CD4-positive, alpha-beta T cell treated with Interleukin-12 subunit alpha and Interleukin-12 subunit beta, for 1 hour (primary cell): ENCODE data around the gene NFIX.
"Not testable (repeated sequence)": the region's sequence is repeated elsewhere in the genome, so short reads cannot be mapped to it uniquely, and the experiment has no call there.

Experiments
- DNase-seq: peaks from one replicate; pipeline ENCODE4 v3.0.0-alpha.2; 2020

Gene NFIX

DNA sequence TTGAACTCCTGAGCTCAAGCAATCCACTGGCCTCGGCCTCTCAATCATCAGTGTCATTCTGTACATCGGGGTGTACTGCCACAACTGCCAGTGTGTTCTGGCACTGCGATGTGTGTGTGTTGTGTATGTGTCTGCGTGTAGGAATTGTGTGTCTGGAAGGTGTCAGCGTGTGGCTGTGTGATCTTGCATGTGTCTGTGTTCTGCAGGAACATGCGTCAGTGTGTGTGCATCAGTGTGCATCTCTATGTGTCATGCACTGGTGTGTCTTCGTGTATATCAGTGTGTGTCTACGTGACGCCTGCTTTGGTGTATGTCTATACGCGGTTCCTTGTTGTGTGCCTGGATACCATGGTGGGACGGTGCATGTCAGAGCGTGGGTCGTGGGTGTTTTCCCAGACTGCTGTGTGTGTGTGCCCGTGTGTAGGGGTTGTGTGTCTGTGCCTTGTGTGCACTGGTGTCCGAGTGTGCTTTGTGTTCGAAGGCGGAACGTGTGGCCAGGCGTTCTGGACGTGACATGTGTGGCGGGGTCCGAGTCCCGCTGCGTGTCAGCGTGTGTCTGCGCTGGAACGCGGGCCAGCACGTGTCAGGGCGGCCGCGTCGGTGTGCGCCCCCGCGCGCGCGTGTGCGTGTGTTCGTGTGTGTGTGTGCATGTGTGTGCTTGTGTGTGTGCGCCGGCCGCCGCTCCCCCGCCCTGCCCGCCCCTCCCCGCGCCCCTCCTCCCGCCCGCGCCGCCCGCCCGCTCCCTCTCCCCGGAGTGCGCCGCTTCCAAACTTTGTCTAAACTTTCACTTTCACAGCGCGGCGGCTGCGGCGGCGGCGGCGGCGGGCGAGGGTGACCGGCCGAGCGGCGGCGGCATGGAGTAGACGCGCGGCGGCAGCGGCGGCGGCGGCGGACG is at the start of gene NFIX:
TSS of gene NFIX (plus strand) at position 775 of the 895 bp plus-strand sequence. CDS start 363 bp downstream, outside the sequence.
- DNase-seq, result peak; percentile 72

DNA sequence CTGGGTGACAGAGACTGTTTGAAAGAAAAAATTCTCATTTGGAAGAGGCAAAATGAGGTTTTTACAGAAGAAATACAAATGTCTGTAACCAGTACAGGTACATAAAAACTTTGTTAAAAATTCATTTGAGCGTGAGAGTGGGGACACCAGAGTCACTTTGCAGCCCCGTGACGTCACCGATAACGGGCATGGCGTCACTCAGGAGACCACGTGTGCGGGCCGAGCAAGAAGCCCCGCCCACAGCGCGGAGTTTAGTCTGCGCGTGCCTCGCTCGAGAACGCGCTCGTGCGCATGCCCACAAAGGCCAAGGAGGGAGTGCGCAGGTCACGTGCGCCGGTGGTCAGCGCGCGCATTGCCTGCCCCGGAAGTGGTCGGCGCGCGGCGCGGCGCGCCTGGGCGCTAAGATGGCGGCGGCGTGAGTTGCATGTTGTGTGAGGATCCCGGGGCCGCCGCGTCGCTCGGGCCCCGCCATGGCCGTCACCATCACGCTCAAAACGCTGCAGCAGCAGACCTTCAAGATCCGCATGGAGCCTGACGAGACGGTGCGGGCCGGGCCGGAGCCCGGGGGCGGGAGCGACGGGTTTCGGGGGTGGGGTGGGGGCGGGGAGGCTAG is 49.7 kb upstream of the NFIX start, which contains the start of gene RAD23A:
TSS of gene RAD23A (plus strand) at position 384 of the 613 bp plus-strand sequence. CDS start at position 471, 87 bp downstream.
- DNase-seq, result peak; percentile 99

DNA sequence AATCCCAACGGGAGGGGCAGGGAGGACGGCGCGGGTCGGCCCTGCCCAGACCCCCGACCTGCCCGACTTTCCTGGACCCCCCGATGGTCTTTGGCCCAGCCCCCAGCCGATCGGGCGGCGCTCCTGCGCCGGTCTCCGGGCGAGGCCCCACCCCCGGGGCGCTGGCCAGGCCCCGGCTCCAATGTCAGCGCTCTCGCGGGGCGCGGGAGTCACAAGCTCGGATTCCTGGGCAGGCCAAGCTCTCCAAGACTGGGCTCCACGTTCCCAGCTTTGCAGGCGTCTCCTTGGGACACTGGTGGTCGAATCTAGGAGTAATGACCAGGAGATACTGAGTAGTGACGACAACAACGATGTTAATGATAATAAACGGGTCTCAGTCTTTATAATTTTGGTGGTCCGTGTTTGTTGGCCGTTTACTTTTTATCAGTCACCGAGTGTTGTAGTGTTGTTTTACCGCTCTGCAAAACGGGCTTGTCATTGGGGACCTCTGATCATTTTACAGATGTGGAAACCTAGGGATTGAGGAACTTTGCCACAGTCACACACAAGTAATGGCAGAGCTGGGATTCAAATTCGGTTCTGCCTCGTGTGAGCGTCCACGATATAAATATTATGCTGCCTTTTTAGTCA is 49.1 kb upstream of the NFIX start:
- DNase-seq, result peak; percentile 52

DNA sequence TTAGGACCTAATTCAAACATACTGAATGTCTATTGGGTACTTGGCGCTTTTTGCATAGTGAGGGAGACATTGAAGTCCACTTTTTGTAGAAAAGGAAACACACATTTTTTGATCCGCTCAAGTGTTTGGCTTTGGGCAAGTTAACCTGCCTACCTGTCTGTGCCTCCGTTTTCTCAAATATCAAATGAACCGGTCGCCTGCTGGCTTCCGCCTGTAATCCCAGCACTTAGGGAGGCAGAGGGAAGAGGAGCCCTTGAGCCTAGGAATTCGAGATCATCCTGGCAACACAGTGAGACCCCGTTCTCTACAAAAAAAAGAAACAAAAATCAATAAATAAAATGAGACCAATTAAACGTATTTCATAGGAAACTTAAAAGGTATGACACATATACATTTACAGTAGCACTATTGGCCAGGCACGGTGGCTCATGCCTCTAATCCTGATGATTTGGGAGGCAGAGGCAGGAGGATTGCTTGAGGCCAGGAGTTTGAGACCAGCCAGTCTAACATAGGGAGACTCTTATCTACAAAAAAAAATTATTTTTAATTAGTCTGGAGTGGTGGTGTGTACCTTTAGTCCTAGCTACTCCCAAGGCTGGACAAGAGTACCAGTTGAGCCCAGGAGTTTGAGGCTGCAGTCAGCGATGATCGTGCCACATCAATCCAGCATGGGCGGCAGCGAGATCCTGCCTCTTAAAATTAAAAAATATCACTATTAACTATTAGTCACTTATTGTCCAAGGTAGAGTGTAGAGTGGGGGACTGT is 48.4 kb upstream of the NFIX start:
- no peak for DNase-seq

DNA sequence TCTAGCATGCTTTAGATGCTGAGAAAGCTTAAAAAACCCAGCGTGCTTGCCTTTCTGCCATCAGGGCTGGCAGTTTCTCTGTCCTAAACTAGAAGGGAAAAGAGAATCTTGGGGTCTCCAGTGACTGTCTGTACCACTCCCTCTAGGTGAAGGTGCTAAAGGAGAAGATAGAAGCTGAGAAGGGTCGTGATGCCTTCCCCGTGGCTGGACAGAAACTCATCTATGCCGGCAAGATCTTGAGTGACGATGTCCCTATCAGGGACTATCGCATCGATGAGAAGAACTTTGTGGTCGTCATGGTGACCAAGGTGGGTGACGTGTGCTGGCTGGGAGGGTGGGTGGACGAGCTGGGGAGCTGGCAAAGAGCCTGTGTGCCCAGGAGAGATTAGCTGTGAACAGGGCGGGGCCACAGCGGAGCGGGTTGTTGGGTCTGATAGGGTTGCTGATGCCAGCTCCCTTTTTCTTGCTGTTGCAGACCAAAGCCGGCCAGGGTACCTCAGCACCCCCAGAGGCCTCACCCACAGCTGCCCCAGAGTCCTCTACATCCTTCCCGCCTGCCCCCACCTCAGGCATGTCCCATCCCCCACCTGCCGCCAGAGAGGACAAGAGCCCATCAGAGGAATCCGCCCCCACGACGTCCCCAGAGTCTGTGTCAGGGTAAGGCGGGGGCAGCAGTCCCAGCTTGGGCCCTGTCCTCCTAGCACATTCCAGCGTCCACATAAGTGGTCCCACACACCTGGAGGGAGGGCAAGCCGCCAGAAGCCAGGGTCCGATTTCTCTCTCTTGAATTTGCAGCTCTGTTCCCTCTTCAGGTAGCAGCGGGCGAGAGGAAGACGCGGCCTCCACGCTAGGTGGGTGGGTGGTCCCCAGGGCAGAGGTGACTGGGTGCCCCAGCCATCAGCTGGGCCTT is 47.3 kb upstream of the NFIX start:
- no peak for DNase-seq

DNA sequence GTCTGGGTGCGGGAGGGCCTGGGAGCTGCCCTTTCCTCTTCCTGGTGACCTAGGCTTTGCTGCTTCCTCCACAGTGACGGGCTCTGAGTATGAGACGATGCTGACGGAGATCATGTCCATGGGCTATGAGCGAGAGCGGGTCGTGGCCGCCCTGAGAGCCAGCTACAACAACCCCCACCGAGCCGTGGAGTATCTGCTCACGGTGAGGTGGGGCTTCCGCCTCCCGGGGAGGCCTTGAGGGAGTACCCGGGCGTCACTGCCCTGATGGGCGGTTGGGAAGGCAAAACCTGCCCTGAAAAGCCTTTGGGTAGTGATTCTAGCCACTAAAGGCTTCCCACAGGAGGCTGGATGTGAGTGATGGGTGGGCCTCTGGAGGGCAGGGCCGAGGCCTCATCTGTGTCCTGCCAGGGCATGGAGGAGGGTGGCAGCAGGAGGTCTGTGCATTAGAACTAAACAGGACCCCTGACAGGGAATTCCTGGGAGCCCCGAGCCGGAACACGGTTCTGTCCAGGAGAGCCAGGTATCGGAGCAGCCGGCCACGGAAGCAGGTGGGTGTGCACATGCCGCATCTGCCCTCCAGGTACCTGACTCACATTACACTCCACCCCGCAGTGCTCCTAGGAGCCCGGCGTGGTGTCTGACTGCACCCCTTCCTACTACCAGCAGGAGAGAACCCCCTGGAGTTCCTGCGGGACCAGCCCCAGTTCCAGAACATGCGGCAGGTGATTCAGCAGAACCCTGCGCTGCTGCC is 46.5 kb upstream of the NFIX start:
- no peak for DNase-seq

DNA sequence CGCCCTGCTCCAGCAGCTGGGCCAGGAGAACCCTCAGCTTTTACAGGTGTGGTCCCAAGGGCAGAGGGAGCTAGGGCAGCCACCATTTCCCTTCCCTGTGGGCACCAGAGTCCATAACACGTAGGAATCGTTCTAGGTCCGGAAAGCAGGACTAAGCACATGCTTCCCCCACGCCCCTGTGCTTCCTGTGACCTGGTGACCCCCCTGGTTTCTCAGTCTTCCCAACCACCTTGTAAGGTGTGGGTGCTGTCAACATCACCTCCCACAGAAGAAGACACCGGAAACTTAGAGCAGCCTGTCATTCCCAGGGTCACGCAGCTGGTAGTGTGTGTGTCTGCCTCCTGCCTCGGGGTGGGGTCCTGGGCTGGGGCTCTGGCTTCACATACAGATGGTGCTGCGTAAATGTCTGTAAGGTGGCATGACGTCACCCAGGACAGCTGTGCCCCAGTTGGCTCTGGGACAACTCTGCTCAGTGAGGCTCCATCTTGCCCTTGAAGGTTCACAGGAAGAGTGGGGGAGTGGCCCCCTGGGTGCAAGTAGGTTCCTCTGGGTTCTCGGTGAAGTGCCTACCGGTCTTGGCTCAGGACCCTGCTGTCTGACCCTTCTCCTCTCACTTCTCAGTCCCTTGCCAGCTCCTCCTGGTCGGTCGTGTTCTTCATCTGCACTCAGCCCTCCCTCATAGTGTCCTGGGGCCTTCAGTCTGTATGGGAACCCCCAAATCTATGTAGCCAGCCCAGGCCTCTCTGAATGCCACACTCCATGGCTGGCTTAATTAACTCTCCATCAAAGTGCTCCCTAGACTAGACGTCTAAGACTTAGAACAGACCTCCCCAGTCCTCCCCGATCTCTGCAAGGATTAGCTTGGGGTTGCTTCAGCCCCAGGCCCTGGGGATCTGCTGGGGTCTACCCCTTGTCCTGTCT is 45.7 kb upstream of the NFIX start:
- no peak for DNase-seq

DNA sequence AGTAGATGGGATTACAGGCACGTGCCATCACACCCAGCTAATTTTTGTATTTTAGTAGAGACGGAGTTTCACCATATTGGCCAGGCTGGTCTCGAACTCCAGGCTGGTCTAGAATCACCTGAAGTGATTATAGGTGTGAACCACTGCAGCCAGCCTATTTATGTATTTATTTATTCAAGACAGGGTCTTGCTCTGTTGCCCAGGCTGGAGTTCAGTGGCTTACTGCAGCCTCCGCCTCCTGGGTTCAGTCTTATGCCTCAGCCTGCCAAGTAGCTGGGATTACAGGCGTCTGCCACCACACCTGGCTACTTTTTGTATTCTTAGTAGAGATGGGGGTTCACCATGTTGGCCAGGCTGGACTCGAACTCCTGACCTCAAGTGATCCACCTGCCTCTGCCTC is 43.2 kb upstream of the NFIX start:
- not testable (repeated sequence) for DNase-seq

DNA sequence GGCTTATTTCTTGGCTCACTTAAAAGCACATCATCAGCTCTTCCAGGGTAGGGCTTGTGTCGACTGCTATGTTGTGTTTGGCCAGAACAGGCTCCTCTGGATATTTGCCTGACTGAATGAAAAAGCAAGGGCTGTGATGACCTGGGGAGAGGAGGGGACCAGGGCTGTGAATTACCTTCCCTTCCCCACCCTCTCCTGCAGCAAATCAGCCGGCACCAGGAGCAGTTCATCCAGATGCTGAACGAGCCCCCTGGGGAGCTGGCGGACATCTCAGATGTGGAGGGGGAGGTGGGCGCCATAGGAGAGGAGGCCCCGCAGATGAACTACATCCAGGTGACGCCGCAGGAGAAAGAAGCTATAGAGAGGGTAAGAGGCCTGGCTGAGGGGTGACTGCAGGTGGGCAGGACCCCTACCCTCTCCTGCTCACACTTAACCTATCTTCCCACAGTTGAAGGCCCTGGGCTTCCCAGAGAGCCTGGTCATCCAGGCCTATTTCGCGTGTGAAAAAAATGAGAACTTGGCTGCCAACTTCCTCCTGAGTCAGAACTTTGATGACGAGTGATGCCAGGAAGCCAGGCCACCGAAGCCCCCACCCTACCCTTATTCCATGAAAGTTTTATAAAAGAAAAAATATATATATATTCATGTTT is 42.7 kb upstream of the NFIX start:
- DNase-seq, result no peak

DNA sequence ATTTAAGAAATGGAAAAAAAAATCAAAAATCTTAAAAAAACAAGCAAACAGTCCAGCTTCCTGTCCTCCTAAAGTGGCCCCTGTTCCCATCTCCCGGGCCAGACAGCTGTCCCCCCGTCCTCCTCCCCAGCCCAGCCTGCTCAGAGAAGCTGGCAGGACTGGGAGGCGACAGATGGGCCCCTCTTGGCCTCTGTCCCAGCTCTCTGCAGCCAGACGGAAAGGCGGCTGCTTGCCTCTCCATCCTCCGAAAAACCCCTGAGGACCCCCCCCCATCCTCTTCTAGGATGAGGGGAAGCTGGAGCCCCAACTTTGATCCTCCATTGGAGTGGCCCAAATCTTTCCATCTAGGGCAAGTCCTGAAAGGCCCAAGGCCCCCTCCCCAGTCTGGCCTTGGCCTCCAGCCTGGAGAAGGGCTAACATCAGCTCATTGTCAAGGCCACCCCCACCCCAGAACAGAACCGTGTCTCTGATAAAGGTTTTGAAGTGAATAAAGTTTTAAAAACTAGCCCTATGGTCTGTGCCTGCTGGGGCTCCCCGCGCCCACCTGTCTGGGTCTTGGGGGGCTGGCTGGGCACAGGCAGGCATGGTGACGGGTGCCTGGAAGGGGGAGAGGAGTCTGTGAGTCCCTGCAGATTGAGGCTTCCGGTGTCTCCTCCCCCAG is 42.0 kb upstream of the NFIX start:
- DNase-seq, result no peak

DNA sequence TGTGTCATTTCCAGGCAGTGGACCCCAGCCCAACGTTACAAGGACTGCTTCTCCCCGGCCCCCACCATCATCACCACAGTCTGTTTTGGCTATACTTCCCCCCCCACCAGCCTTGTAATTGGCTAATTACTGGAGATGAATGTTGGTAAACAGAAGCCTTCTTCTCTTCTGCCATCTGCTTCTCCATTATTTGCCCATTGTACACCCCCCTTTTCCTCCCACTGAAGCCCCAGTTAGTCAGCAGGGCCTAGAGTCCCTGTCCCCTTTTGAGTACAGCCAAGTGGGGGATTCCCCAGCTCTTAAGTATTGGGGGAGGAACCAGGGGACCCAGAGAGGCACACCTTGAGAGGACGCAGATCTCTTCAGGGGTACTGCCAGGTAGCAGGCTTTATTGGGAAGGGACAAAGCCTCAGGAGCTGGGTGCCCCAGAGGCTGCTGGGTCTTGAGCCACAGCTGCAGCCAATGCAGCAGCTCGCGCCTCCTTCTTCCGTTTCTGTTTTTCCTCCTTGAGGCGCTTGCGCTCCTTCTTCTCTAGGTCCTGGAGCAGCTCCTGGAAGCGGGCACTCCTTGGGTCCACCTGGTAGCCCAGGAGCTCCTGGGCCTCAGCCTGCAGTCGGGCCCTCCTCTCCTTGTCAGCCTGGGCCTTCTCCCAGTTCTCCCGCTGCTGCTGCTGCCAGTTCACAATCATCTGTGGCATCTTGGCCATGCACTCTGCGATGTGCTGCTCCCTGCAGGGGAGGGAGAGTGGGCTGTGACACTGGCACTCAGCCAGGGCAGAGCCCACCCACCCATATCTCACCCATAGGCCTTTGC is 41.3 kb upstream of the NFIX start:
- DNase-seq, result no peak

DNA sequence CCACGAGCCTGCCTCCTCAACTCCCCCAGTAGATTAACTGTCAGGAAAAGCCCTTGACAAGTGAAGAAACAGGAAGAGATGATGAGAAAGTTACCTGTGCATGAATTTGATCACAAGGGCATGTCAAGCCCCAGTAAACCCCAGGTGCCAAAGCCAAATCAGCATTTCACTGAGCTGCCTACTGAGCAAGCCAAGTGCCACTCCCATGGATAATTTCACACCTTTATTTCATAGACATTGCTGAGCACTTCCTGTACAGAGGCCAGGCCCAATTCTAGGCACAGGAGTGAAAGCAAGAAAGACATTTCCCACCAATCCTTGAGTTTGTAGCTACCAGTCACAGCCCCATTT is 40.7 kb upstream of the NFIX start:
- DNase-seq, result no peak

DNA sequence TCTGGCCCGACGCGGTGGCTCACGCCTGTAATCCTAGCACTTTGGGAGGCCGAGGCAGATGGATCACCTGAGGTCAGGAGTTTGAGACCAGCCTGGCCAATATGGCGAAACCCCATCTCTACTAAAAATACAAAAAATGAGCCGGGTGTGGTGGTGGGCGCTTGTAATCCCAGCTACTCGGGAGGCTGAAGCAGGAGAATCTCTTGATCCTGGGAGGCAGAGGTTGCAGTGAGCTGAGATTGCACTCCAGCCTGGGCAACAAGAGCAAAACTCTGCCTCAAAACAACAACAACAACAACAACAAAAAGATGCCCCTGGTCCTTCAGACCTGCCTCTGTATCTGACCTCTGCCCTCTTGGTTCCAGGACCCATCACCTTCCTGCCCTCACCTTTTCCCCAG is 39.7 kb upstream of the NFIX start:
- DNase-seq, result not testable (repeated sequence)

DNA sequence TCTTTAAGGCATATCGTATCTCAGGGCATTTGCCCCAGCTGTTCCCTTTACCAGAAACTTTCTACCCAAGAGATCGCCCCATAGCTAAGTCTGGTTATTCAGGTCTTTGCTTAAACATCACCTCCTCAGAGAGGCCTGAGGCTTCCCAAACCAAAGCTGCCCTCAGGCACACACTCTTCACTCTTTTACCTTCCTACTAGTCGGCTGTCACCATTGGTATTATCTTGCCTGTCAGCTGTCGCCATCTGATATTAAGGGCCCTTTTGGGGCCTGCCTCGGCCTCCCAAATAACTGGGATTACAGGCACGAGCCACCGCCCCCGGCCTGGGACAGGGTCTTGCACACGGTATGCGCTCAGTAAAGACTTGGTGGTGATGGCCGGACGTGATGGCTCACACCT is 39.3 kb upstream of the NFIX start:
- DNase-seq, result no peak

DNA sequence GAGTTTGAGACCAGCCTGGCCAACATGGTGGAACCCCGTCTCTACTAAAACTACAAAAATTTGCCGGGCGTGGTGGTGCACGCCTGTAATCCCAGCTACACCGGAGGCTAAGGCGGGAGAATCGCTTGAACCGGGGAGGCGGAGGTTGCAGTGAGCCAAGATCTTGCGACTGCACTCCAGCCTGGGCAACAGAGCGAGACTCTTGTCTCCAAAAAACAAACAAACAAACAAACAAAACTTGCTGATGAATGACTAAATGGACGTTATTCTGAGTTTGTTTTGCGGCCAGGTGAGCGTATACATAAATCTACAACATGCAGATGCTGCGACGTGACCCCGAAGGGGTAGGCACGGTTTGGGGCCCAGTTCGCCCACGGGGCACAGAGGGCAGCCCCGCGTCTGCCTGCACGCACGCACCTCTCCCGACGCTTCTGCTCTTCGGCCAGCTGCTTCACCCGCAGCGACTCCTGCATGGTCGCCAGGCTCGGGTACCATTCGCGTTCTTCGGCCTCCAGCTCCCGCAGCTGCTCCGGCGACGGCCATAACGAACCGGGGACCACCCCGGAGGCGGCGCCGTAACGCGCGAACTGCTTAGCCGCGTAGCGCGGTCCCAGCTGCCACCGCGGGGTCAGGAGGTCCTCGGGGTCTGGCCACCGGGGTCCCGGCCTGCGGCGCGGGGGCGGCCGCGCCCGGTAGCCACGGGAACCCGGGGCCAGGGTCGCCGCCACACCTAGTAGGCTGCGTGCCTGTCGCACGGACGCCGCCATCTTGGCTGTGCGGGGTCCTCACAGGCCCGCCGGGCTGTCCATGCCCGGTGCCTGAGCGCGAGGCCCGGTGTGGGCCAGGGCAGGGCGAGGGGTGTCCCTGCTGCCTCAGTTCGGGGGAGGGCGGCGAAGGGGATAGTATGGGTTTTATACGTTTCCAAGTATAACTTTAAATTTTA is 38.6 kb upstream of the NFIX start, which contains the start of gene GADD45GIP1:
TSS of gene GADD45GIP1 (minus strand) at position 778 of the 943 bp plus-strand sequence. CDS start at position 767, 11 bp downstream.
- peak; percentile 84 for DNase-seq

DNA sequence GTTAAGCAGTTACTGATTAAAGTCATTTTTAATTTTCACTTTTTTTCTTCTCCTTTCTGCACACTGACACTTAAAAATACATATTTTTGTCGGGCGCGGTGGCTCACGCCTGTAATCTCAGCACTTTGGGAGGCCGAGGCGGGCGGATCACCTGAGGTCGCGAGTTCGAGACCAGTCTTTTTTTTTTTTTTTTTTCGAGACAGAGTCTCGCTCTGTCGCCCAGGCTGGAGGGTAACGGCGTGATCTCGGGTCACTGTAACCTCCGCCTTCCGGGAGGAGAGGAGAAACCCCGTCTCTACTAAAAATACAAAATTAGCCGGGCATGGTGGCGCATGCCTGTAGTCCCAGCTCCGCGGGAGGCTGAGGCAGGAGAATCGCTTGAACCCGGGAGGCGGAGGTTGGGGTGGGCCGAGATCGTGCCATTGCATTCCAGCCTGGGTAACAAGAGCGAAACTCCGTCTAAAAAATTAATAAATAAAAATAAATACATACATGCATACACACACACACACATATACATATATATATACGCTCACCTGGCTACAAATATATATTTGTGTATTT is 37.8 kb upstream of the NFIX start:
- DNase-seq, result not testable (repeated sequence)
